GM18507 (cell line): Measurements from ENCODE around the gene SEMA5B.

Experiments
- DNase-seq: peaks from one replicate; pipeline ENCODE4 v3.0.0; 2011; ENCODE audit warnings: low read depth; ENCODE audit not compliant: insufficient read length; ENCODE audit errors: extremely low spot score
- FAIRE-seq: peaks from 2 replicates; lab custom pipeline; 2011; peaks lifted over from hg19 to GRCh38; lab: Jason Lieb, UNC

Gene SEMA5B

DNA sequence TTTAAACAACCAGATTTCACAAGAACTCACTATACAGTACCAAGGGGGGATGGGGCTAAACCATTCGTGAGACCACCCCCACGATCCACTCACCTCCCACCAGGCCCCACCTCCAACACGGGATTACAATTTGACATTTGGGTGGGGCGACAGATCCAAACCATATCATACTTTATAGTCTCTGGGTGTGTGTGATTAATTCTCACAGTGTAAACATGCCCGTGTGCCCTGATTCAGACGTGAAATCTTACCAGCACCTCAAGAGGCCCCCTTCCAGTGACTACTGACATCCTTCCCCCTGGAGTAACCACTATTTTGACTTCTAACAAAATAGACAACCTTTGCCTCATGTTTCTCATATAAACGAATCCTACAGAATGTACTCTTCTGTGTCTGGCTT, 34.3 kb upstream of the SEMA5B start:
- FAIRE-seq: no peak
- DNase-seq: no peak

DNA sequence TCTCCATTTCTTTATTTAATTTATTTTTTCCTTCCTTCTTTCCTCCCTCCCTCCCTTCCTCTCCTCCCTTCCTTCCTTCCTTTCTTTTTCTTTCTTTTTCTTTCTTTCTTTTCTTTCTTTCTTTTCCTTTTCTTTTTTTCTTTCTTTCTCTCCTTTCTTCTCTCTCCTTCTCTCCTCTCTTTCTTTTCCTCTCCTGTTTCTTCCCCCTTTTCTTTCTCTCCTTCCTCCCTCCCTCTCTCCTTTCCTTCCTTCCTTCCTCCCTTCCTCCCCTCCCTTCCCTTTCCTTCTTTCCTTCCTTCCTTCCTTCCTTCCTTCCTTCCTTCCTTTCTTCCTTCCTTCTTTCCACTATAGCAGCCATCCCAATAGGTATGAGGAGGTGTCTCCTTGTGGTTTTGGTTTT, 32.5 kb upstream of the SEMA5B start:
- FAIRE-seq (no peak), DNase-seq (no peak)

DNA sequence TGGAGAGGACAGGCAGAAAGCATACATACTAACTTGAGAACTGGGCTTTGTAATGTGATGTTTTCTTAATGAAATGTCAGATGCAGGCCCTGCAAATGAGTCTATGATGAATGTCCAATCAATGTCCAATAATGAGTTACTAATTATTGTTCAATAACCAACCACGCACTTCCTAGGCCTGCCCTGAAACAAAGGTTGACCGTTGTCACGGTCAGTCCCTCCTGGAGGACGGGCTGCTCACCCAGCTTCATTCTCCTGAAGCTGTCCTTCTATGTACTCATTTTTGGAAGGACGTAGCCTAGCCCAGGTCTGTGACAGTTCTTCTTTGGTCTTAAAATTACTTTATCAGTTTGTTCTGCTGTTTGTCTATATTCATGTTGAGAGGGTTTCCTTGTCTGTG, 30.9 kb upstream of the SEMA5B start:
- FAIRE-seq: no peak
- DNase-seq: no peak

DNA sequence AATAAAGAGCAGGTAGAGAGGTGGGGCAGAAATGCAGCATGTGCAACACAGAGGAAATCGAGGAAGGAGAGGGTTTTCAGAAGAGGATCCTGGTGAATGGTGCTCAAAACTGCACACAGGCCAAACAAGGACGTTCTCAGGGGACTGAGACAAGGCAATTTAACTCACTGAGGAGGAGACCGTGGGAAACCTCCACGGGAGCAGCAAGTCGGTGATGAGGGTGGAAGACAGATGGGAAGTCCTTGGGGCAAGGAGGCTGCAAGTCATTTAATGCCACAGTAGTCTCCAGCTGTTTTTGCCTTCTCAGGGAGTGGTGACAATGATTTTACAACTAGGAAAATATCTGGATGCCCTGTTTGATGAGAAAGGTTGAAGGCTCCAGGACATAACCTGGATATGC, 27.8 kb upstream of the SEMA5B start:
- no peak for FAIRE-seq

GRCh38 chr3:123054931-123055330, 27.4 kb upstream of the SEMA5B start:
- FAIRE-seq: no peak
- no peak for DNase-seq

More for the DNA sequence above, 27.8 kb upstream of the SEMA5B start:
- no peak for DNase-seq

GRCh38 chr3:123054109-123054778, 26.7 kb upstream of the SEMA5B start:
- FAIRE-seq (no peak), DNase-seq (no peak)

DNA sequence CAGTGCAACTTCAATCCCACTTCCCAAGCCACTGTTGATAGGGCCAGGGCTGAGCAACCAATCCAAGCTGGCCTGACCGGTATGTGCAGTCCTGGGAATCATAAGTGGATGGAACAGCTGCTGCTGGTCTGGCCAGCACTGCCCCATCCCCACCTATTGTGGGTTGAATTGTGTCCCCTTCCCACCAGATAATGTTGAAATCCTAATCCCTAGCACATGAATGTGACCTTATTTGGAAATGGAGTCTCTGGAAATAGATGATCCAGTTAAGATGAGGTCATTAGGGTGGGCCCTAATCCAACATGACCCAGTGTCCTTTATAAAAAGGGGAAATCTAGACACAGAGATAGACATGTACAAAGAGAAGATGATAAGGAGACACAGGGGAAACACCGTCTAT, 25.5 kb upstream of the SEMA5B start:
- DNase-seq (no peak), FAIRE-seq (no peak)

GRCh38 chr3:123050666-123051065, 23.1 kb upstream of the SEMA5B start:
- DNase-seq (no peak), FAIRE-seq (no peak)

GRCh38 chr3:123048480-123049237, 21.1 kb upstream of the SEMA5B start:
- FAIRE-seq: no peak
- no peak for DNase-seq

DNA sequence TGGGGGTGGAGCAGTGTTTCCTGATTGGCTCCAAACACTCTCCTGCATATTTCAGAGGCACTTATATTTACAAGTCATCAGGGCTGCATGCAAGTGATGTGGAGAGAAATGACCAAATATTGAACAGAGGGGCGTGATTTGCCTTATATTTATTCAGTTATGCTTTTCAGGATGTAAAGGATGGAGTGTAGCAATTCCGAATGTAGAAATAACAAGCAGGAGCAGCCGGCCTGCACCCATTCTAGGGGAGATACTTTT, 19.4 kb upstream of the SEMA5B start:
- FAIRE-seq (no peak), DNase-seq (no peak)

DNA sequence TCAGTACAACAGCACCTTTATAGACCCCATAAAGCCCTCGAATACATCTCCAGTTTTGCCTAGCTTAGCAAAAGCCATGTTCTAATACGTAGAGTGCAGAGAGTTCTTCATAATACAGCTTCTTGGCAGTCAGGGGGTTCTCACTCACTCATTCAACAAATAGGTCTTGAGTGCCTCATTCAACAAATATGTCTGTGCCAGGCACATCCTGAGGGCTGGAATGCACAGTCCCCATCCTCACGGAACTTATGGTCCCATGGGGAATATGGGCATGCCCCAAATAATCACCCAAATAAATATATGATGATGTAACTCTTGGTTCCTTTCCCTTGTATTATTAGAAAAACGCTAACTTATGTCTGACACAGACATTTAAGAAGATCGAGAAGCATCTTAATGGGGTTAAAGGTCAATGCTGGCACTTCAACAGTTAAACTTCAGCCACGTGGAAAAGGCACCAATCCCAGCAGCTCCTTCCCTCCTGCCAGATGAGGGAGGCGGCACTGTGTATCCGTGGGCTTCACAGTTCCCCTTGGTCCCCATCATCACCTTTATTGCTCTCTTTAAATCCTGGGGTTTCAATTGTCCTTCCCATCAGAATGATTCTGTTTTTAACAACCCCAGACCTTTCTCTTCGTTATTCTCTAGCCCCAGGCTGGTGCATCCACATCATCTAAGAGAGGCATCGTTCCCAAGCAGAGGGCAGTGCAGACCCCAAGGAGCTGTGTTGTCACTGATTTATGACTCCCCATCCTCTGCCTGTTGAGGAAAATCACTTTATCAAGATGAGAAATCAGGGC, 18.9 kb upstream of the SEMA5B start:
- DNase-seq: no peak
- no peak for FAIRE-seq

GRCh38 chr3:123044981-123045763, 17.6 kb upstream of the SEMA5B start:
- DNase-seq (no peak), FAIRE-seq (no peak)

DNA sequence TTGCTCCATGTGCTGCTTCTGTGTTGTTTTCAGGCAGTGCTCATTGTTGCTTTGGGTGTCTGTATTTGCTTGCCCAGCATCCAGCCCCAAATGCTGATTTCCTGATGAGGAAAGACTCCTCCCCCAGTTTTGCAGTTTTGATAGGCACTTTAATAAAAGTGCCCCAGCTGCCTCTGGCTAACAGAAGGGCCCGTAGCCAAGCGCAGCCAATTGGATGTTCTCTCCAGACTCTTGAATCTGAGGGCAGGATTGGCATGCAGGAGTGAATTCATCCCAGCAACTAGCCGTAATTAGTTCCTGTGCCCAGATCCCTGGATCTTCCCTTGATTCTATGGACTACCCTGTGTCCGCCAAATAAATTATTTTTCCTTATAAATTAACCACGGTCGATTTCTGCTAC, 14.8 kb upstream of the SEMA5B start:
- no peak for FAIRE-seq
- DNase-seq: no peak

DNA sequence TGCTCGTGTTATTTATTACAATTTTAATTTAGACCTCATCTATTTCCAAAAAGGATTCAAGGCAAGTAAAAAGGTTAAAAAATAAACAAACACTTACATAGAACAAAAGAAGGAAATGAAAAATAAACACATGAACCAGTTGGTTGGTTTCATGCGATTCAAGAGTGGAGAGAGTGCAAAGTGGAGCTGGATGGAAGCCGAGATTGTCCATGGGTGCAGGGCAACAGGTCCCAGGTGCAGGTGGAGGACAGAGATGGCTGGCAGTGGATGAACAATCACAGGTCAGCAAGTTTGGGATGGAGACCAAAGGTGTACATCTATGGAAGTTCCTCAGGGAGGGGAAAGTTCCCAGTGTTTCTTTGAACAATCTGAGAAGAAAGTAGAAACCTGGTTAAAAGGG, 11.6 kb upstream of the SEMA5B start:
- FAIRE-seq: no peak
- no peak for DNase-seq

DNA sequence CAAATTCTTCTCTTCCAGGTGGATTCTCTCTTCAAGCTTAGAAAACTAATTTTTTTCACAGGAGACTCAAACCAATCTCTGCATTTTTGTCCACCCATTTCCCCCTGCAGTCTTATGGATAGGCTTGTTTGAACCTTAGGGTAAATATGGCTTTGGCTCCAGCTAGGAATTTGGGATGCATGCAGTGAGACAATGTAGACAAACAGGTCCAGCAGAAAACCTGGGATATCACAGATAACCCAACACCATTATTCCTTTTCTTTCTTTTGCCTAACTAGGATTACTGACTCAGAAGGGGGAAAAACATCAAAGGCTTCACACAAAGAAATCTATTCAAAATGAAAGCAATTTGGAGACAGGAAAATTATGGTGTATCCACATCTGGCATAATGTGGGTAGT, 11.2 kb upstream of the SEMA5B start:
- DNase-seq: no peak
- FAIRE-seq: no peak

GRCh38 chr3:123037015-123037375, 9.4 kb upstream of the SEMA5B start:
- no peak for FAIRE-seq
- no peak for DNase-seq

DNA sequence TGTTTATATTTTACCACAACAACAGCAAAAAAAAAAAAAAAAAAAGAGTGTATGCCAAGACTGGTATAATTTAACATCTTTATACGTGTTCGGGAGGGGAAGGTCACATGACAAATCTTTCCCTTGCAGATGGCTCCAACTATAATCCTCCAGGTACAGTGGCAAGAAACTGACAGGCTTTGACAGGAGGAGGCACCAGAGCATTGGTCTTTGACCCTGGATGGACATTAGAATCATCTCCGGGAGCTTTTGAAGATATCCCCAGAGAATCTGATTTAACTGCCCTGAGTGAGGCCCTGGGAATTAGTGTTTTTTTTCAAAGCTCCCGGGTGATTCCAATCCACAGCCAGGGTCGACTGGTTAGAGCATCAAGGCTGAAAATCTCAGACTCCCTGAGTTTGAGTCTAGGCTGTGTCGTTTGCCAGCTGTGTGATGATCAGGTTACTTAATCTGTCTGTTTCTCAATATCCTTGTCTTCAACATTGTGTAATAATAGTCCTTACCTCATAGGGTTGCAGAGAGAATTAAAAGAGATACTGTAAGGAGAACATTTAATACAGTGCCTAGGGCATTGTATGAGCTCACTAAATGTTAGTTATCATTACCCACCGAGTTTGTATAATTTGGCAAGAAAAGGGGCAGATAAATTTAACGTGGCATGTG, 8.9 kb upstream of the SEMA5B start:
- DNase-seq (no peak), FAIRE-seq (no peak)

DNA sequence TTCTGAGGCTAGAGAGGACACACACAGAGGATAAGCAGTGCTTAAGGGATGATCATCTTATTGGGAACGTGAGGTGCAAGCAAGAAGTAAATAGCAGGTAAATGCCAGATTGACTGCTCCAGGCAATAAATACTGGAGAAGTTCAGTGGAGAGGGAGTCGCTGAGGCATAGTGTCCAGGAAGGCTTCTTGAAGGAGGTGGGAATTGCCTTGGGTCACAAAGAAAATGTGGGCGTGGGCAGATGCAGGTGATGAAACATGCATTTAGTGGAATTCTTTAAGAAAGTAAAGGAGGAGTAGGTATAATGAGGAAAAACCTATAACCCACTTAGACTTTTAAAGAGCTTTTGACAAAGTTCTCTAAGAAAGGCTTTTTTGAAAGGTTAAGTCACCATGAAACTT, 7.4 kb upstream of the SEMA5B start:
- no peak for DNase-seq
- FAIRE-seq: no peak

DNA sequence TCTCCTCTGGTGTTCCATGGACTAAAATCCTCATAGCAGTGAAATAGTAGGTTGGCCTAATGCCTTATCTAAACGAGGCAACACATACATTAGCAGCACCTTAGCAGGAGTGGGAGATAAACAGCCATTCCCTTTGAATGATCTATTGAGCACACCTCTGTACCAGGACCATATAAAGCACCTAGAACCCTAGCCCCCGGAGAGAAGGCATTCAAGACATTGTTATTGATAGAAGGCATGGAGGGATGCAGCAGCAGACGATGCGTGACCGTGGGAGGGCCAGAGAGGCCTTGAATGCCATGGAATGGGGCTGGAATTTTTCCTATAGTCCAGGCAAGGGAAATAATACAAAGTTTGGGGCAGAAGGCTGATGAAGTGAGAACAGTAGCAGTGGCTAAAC, 6.6 kb upstream of the SEMA5B start:
- no peak for FAIRE-seq
- DNase-seq: no peak

DNA sequence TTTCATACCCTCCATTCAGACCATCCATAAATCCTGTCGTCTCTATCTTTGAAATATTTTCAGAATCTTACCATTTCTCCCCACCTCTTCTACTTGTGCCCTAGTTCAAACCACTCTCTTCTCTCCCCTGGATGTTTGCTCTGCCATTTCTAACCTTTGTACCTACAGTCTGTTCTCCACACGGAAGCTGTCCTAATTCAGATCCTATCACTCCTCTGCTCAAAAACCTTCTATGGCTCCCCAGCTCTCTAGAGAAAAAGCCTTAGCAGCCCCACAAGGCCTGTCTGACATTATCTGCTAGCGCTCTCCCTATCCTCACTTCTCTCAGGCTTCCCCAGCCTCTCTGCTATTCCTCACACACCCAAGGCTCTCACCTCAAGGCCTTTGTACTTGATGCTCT, 4.5 kb upstream of the SEMA5B start:
- FAIRE-seq (no peak), DNase-seq (no peak)
